Stomach (tissue), 9 donors: ENCODE results near the gene FAM20C. TPM values are rescaled to one million over a fixed set of nuclear protein-coding genes. Genes with fewer than 3 reads are reported as not detected.
"Not testable (repeated sequence)": the region's sequence is repeated elsewhere in the genome, so short reads cannot be mapped to it uniquely, and the experiment has no call there.

Source experiments
- DNase-seq, 2 donors: peaks; one replicate each; pipeline versions ENCODE4 v3.0.0 to v3.0.0-alpha.2; 2013 to 2019
- H3K27ac ChIP-seq, 5 donors: fragments of 200-600 bp in 4 of 5; sonication (generic) in 4 of 5; one replicate each; pipeline ENCODE4 v1.5.1; 2013 to 2019; ENCODE audit warnings: mild to moderate bottlenecking in 1 of 5, moderate library complexity in 1 of 5
- H3K27me3 ChIP-seq, 3 donors: fragments of 200-600 bp; sonication (generic); one replicate each; pipeline ENCODE4 v1.5.1; 2017 to 2019; ENCODE audit warnings: mixed run types in 1 of 3
- H3K36me3 ChIP-seq, 4 donors: fragments of 200-600 bp; sonication (generic); 1 replicate in 3 of 4; 2 replicates in 1 of 4; pipeline ENCODE4 v1.5.1; 2016 to 2019
- H3K4me1 ChIP-seq, 4 donors: fragments of 200-600 bp; sonication (generic); one replicate each; pipeline ENCODE4 v1.5.1; 2016 to 2019
- H3K4me3 ChIP-seq, 4 donors: fragments of 200-600 bp; sonication (generic) in 3 of 4; one replicate each; pipeline ENCODE4 v1.5.1; 2016 to 2019; ENCODE audit warnings: mild to moderate bottlenecking in 1 of 4
- H3K9me3 ChIP-seq, 4 donors: fragments of 200-600 bp; sonication (generic); one replicate each; pipeline ENCODE4 v1.5.1; 2016 to 2019
- EP300 ChIP-seq: sonication (generic); formaldehyde crosslinking; IDR thresholded peaks from one replicate; pipeline ENCODE4 v1.6.1; 2017; ENCODE audit warnings: antibody characterized with exemption
- POLR2A ChIP-seq, 4 donors: fragments of 450-650 bp; IDR thresholded peaks; one replicate each; pipeline ENCODE4 v1.6.1; 2016; ENCODE audit warnings: antibody characterized with exemption in 4 of 4, control low read depth in 2 of 4, mild to moderate bottlenecking in 1 of 4, moderate library complexity in 1 of 4
- POLR2AphosphoS5 ChIP-seq, 3 donors: sonication (generic); formaldehyde crosslinking; IDR thresholded peaks; one replicate each; pipeline ENCODE4 v1.6.1; 2016; ENCODE audit warnings: antibody characterized with exemption in 3 of 3
- WGBS, 5 donors: extraction: QIAGEN DNeasy Blood & Tissue Kit in 3 of 5; methylation state at CpG; one replicate each; pipeline versions ENCODE4 v1.1.5 to v1.1.7; 2013 to 2018; 5-methylcytosine and 5-hydroxymethylcytosine counted together
- intact Hi-C: fragments of 100-400 bp; cut with DNase I; formaldehyde crosslinking; loops from one replicate; pipeline ENCODE4 v1.15.1; 2023; ENCODE audit warnings: low total_unique reads
- polyA plus RNA-seq, 3 donors: library from polyadenylated mRNA; stranded (reverse); fragments of 200-250 nt; gene quantifications; one replicate each; pipeline ENCODE4 v1.2.3, GENCODE V29; 2013
- total RNA-seq, 5 donors: library from RNA; depleted of rRNA; stranded (reverse); fragments of >200 nt; gene quantifications; one replicate each; pipeline versions ENCODE4 v1.1.0 to v1.2.3, GENCODE V29; 2014 to 2016
- TF ChIP-seq, protein P1 (sequence below), 7 experiments: fragments of 450-650 bp in 4 of 7; fragments of 200-600 bp in 3 of 7; sonication (generic) in 3 of 7; IDR thresholded peaks; one replicate each; pipeline ENCODE4 v1.5.1; 2016 to 2019; ENCODE audit warnings: antibody characterized with exemption in 7 of 7, control low read depth in 2 of 7, mild to moderate bottlenecking in 1 of 7
- donor health status: healthy with polysubstance abuse.
- donor health status: Bipolar disorder and iron deficiency.
- donor health status: healthy.

The FAM20C gene
- total and polyA plus RNA-seq, 8 donors: 19.1 to 89.8 (median 34.5) TPM

DNA sequence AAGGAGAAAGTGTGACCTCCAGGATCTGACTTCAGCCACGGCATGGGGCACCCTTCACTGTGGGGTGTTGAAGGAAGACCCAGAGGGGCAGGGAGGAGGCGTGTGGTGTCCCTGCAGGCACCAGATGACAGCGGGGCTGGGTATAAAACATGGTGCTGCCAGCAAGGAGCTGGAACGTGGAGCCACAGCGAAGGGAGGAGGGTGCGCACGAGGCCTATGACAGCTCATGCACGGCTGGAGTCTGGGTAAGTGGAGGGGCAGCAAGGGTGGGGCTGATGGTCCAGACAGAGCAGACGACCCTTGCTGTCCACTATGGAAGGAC, 69.8 kb downstream of the FAM20C start:
- H3K27ac ChIP-seq: no peak overlapping the region
- H3K4me3 ChIP-seq: no peak overlapping the region
- TF ChIP-seq EP300 (no peak), POLR2AphosphoS5 (IDR thresholded peaks at IDR 0.05) (no peak), POLR2A (IDR thresholded peaks at IDR 0.05) (no peak)
- TF ChIP-seq, protein P1, sequence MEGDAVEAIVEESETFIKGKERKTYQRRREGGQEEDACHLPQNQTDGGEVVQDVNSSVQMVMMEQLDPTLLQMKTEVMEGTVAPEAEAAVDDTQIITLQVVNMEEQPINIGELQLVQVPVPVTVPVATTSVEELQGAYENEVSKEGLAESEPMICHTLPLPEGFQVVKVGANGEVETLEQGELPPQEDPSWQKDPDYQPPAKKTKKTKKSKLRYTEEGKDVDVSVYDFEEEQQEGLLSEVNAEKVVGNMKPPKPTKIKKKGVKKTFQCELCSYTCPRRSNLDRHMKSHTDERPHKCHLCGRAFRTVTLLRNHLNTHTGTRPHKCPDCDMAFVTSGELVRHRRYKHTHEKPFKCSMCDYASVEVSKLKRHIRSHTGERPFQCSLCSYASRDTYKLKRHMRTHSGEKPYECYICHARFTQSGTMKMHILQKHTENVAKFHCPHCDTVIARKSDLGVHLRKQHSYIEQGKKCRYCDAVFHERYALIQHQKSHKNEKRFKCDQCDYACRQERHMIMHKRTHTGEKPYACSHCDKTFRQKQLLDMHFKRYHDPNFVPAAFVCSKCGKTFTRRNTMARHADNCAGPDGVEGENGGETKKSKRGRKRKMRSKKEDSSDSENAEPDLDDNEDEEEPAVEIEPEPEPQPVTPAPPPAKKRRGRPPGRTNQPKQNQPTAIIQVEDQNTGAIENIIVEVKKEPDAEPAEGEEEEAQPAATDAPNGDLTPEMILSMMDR (IDR thresholded peaks at IDR 0.05): no peak
- peaks cover 33 to 52% (median 45%) of the 10 kb centered on the region in 4 donors for H3K36me3 ChIP-seq
- intact Hi-C loops: no loop called here
- no peak for DNase-seq
- WGBS, 5 donors: 91 to 99% (median 94%) methylated on average over 9 of the region's 9 CpGs
- no peaks in the 10 kb centered on the region for H3K27me3 ChIP-seq
- peaks cover 9 to 34% (median 19%) of the 10 kb centered on the region in 4 donors for H3K4me1 ChIP-seq
- peaks cover 0 to 30% (median 11%) of the 10 kb centered on the region in 4 donors for H3K9me3 ChIP-seq

GRCh38 chr7:262631-263311, 70.4 kb downstream of the FAM20C start:
- WGBS, 5 donors: 74 to 88% (median 82%) methylated on average over 15 to 26 of the region's 31 CpGs
- Histone ChIP-seq H3K36me3 (peaks cover 30 to 46% (median 41%) of the 10 kb centered on the region in 4 donors), H3K4me1 (peaks cover 9 to 36% (median 20%) of the 10 kb centered on the region in 4 donors), H3K9me3 (peaks cover 0 to 30% (median 11%) of the 10 kb centered on the region in 4 donors)
- H3K27ac ChIP-seq, H3K4me3 ChIP-seq, intact Hi-C loops, H3K27me3 ChIP-seq: not testable (repeated sequence)
- TF ChIP-seq, protein P1 (IDR thresholded peaks at IDR 0.05): peak in 2 of 7 experiments; percentile 19 to 72
- peak in 1 of 2 donors; percentile 36 for DNase-seq

- peak overlapping the region; percentile 74 to 82 (median 78) for H3K27ac ChIP-seq
- intact Hi-C loops, H3K27me3 ChIP-seq, DNase-seq: not testable (repeated sequence)
- TF ChIP-seq, protein P1 (IDR thresholded peaks at IDR 0.05): peak in 5 of 7 experiments; percentile 31 to 61 (median 34)
- H3K36me3 ChIP-seq: peaks cover 27 to 37% (median 33%) of the 10 kb centered on the region in 4 donors
- peaks cover 9 to 36% (median 20%) of the 10 kb centered on the region in 4 donors for H3K4me1 ChIP-seq
- WGBS, 5 donors: 45 to 82% (median 67%) methylated on average over 5 to 28 of the region's 37 CpGs
- H3K9me3 ChIP-seq: peaks cover 0 to 30% (median 11%) of the 10 kb centered on the region in 4 donors
- H3K4me3 ChIP-seq: peak overlapping the region in 1 of 4 donors; percentile 25
Measured at GRCh38 chr7:263483-264351, 71.3 kb downstream of the FAM20C start.

GRCh38 chr7:264541-265191, 72.3 kb downstream of the FAM20C start:
- Histone ChIP-seq H3K36me3 (peaks cover 18 to 27% (median 24%) of the 10 kb centered on the region in 4 donors), H3K9me3 (peaks cover 0 to 30% (median 11%) of the 10 kb centered on the region in 4 donors), H3K4me1 (peaks cover 9 to 36% (median 20%) of the 10 kb centered on the region in 4 donors), H3K4me3 (peak overlapping the region in 1 of 4 donors; percentile 25), H3K27me3 (peaks cover 0 to 3% (median 0%) of the 10 kb centered on the region in 3 donors), H3K27ac (peak overlapping the region; percentile 74 to 82 (median 78))
- 14 to 42% (median 38%) methylated on average over 25 to 27 of the region's 27 CpGs for WGBS, 5 donors
- TF ChIP-seq, protein P1 (IDR thresholded peaks at IDR 0.05): no peak
- TF ChIP-seq POLR2AphosphoS5 (IDR thresholded peaks at IDR 0.05) (peak in 1 of 3 donors; percentile 48), EP300 (no peak), POLR2A (IDR thresholded peaks at IDR 0.05) (no peak)
- DNase-seq: peak; percentile 77 to 85
- intact Hi-C loops: no loop called here
